ENCODE data around the gene DAB2IP.

DAB2IP gene

GRCh38 chr9:121691890-121692289, 40.5 kb downstream of the DAB2IP start:
- H3K4me3 ChIP-seq (ENCODE audit: low read length): no peak overlapping the region
- H3K9ac ChIP-seq (ENCODE audit: low read length): no peak overlapping the region
- peaks cover 3% of the 10 kb centered on the region; the same call in 1 of the 2 replicates for H3K4me1 ChIP-seq (ENCODE audit: low read length)
- no peaks in the 10 kb centered on the region for H4K20me1 ChIP-seq (ENCODE audit: insufficient read depth, low read length)
- no peaks in the 10 kb centered on the region for H3K79me2 ChIP-seq (ENCODE audit: low read length)
- TF ChIP-seq CTCF (IDR thresholded peaks at IDR 0.05; ENCODE audit: low read depth, low read length) (no peak), EZH2phosphoT487 (IDR thresholded peaks at IDR 0.05; ENCODE audit: low read depth) (no peak)
- H3K4me2 ChIP-seq (ENCODE audit: low read length): no peak overlapping the region
- H3K27me3 ChIP-seq (ENCODE audit: low read depth, low read length): peaks cover 11% of the 10 kb centered on the region
- H3K9me3 ChIP-seq (ENCODE audit: insufficient read depth, low read length): no peaks in the 10 kb centered on the region
- no peak overlapping the region for H2AFZ ChIP-seq (ENCODE audit: low read depth, low read length)
- no peaks in the 10 kb centered on the region for H3K36me3 ChIP-seq (replicated peaks; ENCODE audit: low read depth, low read length)
- H3K27ac ChIP-seq (ENCODE audit: low read length): no peak overlapping the region

- H4K20me1 ChIP-seq (ENCODE audit: insufficient read depth, low read length): no peaks in the 10 kb centered on the region
- H3K4me3 ChIP-seq (ENCODE audit: low read length): no peak overlapping the region
- H3K27me3 ChIP-seq (ENCODE audit: low read depth, low read length): peaks cover 11% of the 10 kb centered on the region
- peaks cover 3% of the 10 kb centered on the region; the same call in 1 of the 2 replicates for H3K4me1 ChIP-seq (ENCODE audit: low read length)
- H3K9me3 ChIP-seq (ENCODE audit: insufficient read depth, low read length): no peaks in the 10 kb centered on the region
- H2AFZ ChIP-seq (ENCODE audit: low read depth, low read length): no peak overlapping the region
- H3K27ac ChIP-seq (ENCODE audit: low read length): no peak overlapping the region
- H3K4me2 ChIP-seq (ENCODE audit: low read length): no peak overlapping the region
- H3K9ac ChIP-seq (ENCODE audit: low read length): no peak overlapping the region
- TF ChIP-seq EZH2phosphoT487 (IDR thresholded peaks at IDR 0.05; ENCODE audit: low read depth) (no peak), CTCF (IDR thresholded peaks at IDR 0.05; ENCODE audit: low read depth, low read length) (no peak)
- no peaks in the 10 kb centered on the region for H3K79me2 ChIP-seq (ENCODE audit: low read length)
- H3K36me3 ChIP-seq (replicated peaks; ENCODE audit: low read depth, low read length): no peaks in the 10 kb centered on the region
Observed at GRCh38 chr9:121692606-121693387, 41.4 kb downstream of the DAB2IP start.

- H3K4me2 ChIP-seq (ENCODE audit: low read length): no peak overlapping the region
- no peak overlapping the region for H3K4me3 ChIP-seq (ENCODE audit: low read length)
- no peaks in the 10 kb centered on the region for H3K9me3 ChIP-seq (ENCODE audit: insufficient read depth, low read length)
- H3K27me3 ChIP-seq (ENCODE audit: low read depth, low read length): peaks cover 11% of the 10 kb centered on the region
- H2AFZ ChIP-seq (ENCODE audit: low read depth, low read length): no peak overlapping the region
- TF ChIP-seq CTCF (IDR thresholded peaks at IDR 0.05; ENCODE audit: low read depth, low read length) (no peak), EZH2phosphoT487 (IDR thresholded peaks at IDR 0.05; ENCODE audit: low read depth) (no peak)
- H4K20me1 ChIP-seq (ENCODE audit: insufficient read depth, low read length): no peaks in the 10 kb centered on the region
- H3K9ac ChIP-seq (ENCODE audit: low read length): no peak overlapping the region
- H3K36me3 ChIP-seq (replicated peaks; ENCODE audit: low read depth, low read length): no peaks in the 10 kb centered on the region
- no peaks in the 10 kb centered on the region for H3K79me2 ChIP-seq (ENCODE audit: low read length)
- no peak overlapping the region for H3K27ac ChIP-seq (ENCODE audit: low read length)
- peaks cover 3% of the 10 kb centered on the region; the same call in 1 of the 2 replicates for H3K4me1 ChIP-seq (ENCODE audit: low read length)
Observed at GRCh38 chr9:121693388-121693670, 41.9 kb downstream of the DAB2IP start.

- Histone ChIP-seq H3K27me3 (ENCODE audit: low read depth, low read length) (peaks cover 11% of the 10 kb centered on the region), H3K27ac (ENCODE audit: low read length) (no peak overlapping the region), H3K36me3 (replicated peaks; ENCODE audit: low read depth, low read length) (no peaks in the 10 kb centered on the region), H3K4me1 (ENCODE audit: low read length) (peaks cover 3% of the 10 kb centered on the region; the same call in 1 of the 2 replicates), H3K4me3 (ENCODE audit: low read length) (no peak overlapping the region), H3K9me3 (ENCODE audit: insufficient read depth, low read length) (no peaks in the 10 kb centered on the region), H2AFZ (ENCODE audit: low read depth, low read length) (no peak overlapping the region), H3K79me2 (ENCODE audit: low read length) (no peaks in the 10 kb centered on the region), H3K9ac (ENCODE audit: low read length) (no peak overlapping the region), H3K4me2 (ENCODE audit: low read length) (no peak overlapping the region), H4K20me1 (ENCODE audit: insufficient read depth, low read length) (no peaks in the 10 kb centered on the region)
- no peak for TF ChIP-seq CTCF (IDR thresholded peaks at IDR 0.05; ENCODE audit: low read depth, low read length)
- TF ChIP-seq EZH2phosphoT487 (IDR thresholded peaks at IDR 0.05; ENCODE audit: low read depth): no peak
Observed at GRCh38 chr9:121694001-121694400, 42.6 kb downstream of the DAB2IP start.

Data from OCI-LY3 (cell line).